OCI-LY3 (cell line): ENCODE data around the gene PXDN.
A peak's percentile ranks its signal among the peaks of the same experiment; 100 is the strongest.
"Not testable (repeated sequence)": the region's sequence is repeated elsewhere in the genome, so short reads cannot be mapped to it uniquely, and the experiment has no call there.

Experiments
- H2AFZ ChIP-seq: fragments of 200-600, 300-600 bp; shearing (Covaris generic); 2 replicates; pipeline ENCODE4 v1.6.0; 2014; ENCODE audit warnings: antibody characterized with exemption, low read depth, low read length
- H3K27ac ChIP-seq: fragments of 200-600, 300-600 bp; sonication (generic); 2 replicates; pipeline ENCODE4 v1.5.1; 2014; ENCODE audit warnings: mild to moderate bottlenecking, low read length, moderate library complexity, mixed read lengths
- H3K27me3 ChIP-seq: fragments of 200-600, 300-600 bp; sonication (generic); 2 replicates; pipeline ENCODE4 v1.6.1; 2014; ENCODE audit warnings: low read depth, low read length, mixed read lengths
- H3K36me3 ChIP-seq: fragments of 200-600, 300-600 bp; sonication (generic); replicated peaks from 2 replicates; pipeline ENCODE3; 2014; ENCODE audit warnings: low read depth, low read length, mixed read lengths
- H3K4me1 ChIP-seq: fragments of 300-600, 200-600 bp; sonication (generic); 2 replicates; pipeline ENCODE4 v1.6.1; 2014; ENCODE audit warnings: low read length, mixed read lengths
- H3K4me2 ChIP-seq: fragments of 200-600, 300-600 bp; sonication (generic); 2 replicates; pipeline ENCODE4 v1.6.1; 2014; ENCODE audit warnings: low read length, mixed read lengths
- H3K4me3 ChIP-seq: fragments of 300-600, 200-600 bp; sonication (generic); 2 replicates; pipeline ENCODE4 v1.5.1; 2014; ENCODE audit warnings: antibody characterized with exemption, mild to moderate bottlenecking, low read length, moderate library complexity
- H3K79me2 ChIP-seq: fragments of 300-600, 200-600 bp; shearing (Covaris generic); 2 replicates; pipeline ENCODE4 v1.6.1; 2014; ENCODE audit warnings: mild to moderate bottlenecking, low read length, mixed read lengths
- H3K9ac ChIP-seq: fragments of 300-600, 200-600 bp; shearing (Covaris generic); 2 replicates; pipeline ENCODE4 v1.6.0; 2014; ENCODE audit warnings: mild to moderate bottlenecking, low read length, moderate library complexity
- H3K9me3 ChIP-seq: fragments of 200-600, 300-600 bp; shearing (Covaris generic); 2 replicates; pipeline ENCODE4 v1.6.1; 2014; ENCODE audit warnings: low read length, mixed read lengths; ENCODE audit not compliant: insufficient read depth
- H4K20me1 ChIP-seq: fragments of 200-600, 300-600 bp; sonication (generic); 2 replicates; pipeline ENCODE4 v1.6.1; 2016; ENCODE audit warnings: low read length, mixed read lengths; ENCODE audit not compliant: insufficient read depth
- EZH2phosphoT487 ChIP-seq: fragments of 200-600 bp; shearing (Covaris generic); IDR thresholded peaks from 2 replicates; pipeline ENCODE4 v1.6.1; 2018; ENCODE audit warnings: antibody characterized with exemption, mixed run types, low read depth
- TF ChIP-seq, protein P1 (sequence below): fragments of 200-600, 300-600 bp; sonication (generic); IDR thresholded peaks from 2 replicates; pipeline ENCODE4 v1.5.1; 2014; ENCODE audit warnings: antibody characterized with exemption, low read length, low read depth

PXDN gene

DNA sequence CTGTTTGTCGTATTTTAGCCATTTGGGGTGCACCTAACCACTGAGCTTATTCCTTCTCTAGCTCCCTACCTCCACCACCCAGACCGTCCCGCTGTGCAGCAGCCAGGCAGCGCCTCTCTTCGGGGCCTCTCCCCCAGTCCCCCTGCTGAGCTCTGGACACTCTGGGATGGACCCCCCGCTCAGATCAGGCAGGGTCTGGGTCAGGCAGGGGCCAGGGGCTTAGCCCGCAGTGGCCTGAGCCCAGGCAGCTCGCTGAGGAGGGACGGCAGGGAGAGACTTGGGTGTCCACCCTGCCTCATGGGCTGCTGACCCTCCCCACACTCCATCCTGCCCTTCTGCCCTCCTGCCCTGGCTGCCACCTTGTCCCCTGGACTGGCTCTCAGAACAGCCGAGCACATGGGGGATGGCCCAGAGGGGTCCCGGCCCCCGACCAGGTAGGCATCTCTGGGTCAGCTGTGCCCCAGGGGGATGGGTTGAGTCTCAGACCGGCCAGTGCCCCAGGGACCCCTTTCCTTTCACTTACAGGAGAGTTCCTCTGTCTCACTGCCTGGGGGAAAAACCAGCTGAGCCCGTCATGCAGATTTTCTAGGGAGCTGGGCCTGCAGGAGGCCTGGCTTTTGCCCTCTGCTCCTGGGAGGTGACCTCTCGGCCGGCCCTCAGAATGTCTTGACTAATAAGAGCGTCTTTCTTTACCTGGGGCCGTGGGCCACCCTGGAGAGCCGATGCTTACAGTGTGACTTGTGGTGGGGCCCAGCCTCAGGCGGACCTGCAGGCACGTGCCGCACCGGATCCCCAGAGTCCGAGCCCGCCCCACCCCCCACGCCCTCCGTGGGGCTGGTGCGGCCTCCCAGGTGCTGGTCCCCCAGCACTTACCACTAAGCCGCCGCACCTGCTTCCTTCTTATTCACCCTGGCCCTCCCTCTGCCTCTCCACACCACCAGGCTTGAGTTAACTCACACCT is 22.8 kb upstream of the PXDN start:
- peak overlapping the region; percentile 42; the same call in 1 of the 2 replicates for H3K9ac ChIP-seq
- H3K9me3 ChIP-seq = no peaks in the 10 kb centered on the region
- H3K4me2 ChIP-seq = peak overlapping the region; percentile 54
- no peak for TF ChIP-seq EZH2phosphoT487
- TF ChIP-seq, protein P1, sequence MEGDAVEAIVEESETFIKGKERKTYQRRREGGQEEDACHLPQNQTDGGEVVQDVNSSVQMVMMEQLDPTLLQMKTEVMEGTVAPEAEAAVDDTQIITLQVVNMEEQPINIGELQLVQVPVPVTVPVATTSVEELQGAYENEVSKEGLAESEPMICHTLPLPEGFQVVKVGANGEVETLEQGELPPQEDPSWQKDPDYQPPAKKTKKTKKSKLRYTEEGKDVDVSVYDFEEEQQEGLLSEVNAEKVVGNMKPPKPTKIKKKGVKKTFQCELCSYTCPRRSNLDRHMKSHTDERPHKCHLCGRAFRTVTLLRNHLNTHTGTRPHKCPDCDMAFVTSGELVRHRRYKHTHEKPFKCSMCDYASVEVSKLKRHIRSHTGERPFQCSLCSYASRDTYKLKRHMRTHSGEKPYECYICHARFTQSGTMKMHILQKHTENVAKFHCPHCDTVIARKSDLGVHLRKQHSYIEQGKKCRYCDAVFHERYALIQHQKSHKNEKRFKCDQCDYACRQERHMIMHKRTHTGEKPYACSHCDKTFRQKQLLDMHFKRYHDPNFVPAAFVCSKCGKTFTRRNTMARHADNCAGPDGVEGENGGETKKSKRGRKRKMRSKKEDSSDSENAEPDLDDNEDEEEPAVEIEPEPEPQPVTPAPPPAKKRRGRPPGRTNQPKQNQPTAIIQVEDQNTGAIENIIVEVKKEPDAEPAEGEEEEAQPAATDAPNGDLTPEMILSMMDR = no peak
- no peak overlapping the region; the same call in 1 of the 2 replicates for H2AFZ ChIP-seq
- peaks cover 36% of the 10 kb centered on the region for H3K4me1 ChIP-seq
- H3K27me3 ChIP-seq = no peaks in the 10 kb centered on the region
- no peaks in the 10 kb centered on the region for H3K79me2 ChIP-seq
- no peaks in the 10 kb centered on the region for H4K20me1 ChIP-seq
- H3K4me3 ChIP-seq = peak overlapping the region; percentile 47
- H3K36me3 ChIP-seq = no peaks in the 10 kb centered on the region
- peak overlapping the region; percentile 63 for H3K27ac ChIP-seq

DNA sequence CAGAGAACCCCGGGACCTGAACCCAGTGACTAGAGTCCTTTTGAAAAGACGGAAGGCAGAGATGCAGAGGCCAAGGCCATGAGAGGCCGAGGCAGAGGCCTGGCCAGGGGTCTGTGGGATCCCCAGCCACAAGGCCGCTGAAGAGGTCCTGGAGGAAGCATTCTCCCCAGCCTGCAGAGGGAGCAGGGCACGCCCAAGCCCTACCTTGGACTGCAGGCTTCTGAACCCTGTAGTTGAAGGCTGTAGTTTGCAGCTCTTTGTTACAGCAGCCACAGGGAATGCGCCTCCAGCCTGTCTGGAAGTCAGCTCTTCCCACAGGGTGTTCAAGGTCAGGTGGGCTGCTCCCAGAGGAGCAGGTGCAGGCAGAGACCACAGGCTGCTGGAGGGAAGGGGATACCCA is 22.1 kb upstream of the PXDN start:
- H3K4me2 ChIP-seq = peak overlapping the region; percentile 54; the same call in 1 of the 2 replicates
- H3K79me2 ChIP-seq = no peaks in the 10 kb centered on the region
- TF ChIP-seq, protein P1 = no peak
- no peak for TF ChIP-seq EZH2phosphoT487
- no peak overlapping the region for H2AFZ ChIP-seq
- no peak overlapping the region for H3K4me3 ChIP-seq
- H3K27ac ChIP-seq = peak overlapping the region; percentile 63
- no peaks in the 10 kb centered on the region for H4K20me1 ChIP-seq
- H3K9ac ChIP-seq = peak overlapping the region; percentile 42; the same call in 1 of the 2 replicates
- peaks cover 36% of the 10 kb centered on the region for H3K4me1 ChIP-seq
- no peaks in the 10 kb centered on the region for H3K27me3 ChIP-seq
- no peaks in the 10 kb centered on the region for H3K9me3 ChIP-seq
- H3K36me3 ChIP-seq = no peaks in the 10 kb centered on the region

DNA sequence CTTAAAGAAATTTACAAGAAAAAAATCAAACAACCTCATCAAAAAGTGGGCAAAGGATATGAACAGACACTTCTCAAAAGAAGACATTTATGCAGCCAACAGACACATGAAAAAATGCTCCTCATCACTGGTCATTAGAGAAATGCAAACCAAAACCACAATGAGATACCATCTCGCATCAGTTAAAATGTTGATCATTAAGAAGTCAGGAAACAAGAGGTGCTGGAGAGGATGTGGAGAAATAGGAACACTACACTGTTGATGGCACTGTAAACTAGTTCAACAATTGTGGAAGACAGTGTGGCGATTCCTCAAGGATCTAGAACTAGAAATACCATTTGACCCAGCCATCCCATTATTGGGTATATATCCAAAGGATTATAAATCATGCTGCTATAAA is 20.9 kb upstream of the PXDN start:
- H3K9me3 ChIP-seq, H3K4me2 ChIP-seq, H2AFZ ChIP-seq, H3K27me3 ChIP-seq, H3K27ac ChIP-seq, H3K79me2 ChIP-seq, H3K36me3 ChIP-seq, H3K4me3 ChIP-seq, H3K9ac ChIP-seq, H4K20me1 ChIP-seq: not testable (repeated sequence)
- peaks cover 36% of the 10 kb centered on the region for H3K4me1 ChIP-seq

DNA sequence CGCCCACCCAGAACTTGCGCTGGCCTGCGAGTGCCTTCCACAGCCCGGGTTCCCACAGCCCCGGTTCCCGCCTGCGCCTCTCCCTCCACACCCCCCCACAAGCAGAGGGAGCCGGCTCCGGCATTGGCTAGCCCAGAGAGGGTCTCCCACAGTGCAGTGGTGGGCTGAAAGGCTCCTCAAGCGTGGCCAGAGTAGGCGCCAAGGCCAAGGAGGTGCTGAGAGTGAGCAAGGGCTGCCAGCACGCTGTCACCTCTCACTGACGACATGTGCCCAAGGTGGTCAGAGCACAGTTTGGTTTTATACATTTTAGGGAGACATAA is 15.3 kb upstream of the PXDN start:
- H3K4me2 ChIP-seq = no peak overlapping the region

More for the DNA sequence above, 15.3 kb upstream of the PXDN start:
- Histone ChIP-seq H3K9ac (no peak overlapping the region), H3K9me3 (no peaks in the 10 kb centered on the region), H4K20me1 (no peaks in the 10 kb centered on the region), H3K4me3 (no peak overlapping the region), H2AFZ (no peak overlapping the region), H3K27ac (no peak overlapping the region), H3K27me3 (no peaks in the 10 kb centered on the region), H3K36me3 (no peaks in the 10 kb centered on the region), H3K79me2 (no peaks in the 10 kb centered on the region), H3K4me1 (no peaks in the 10 kb centered on the region)
- TF ChIP-seq, protein P1 = no peak
- TF ChIP-seq EZH2phosphoT487 = no peak
